GM23338 (cell line): ENCODE measurements around the gene LRRC25. TPM values are rescaled to one million over a fixed set of nuclear protein-coding genes. Genes with fewer than 3 reads are reported as not detected.
A peak's percentile ranks its signal among the peaks of the same experiment; 100 is the strongest.

Source experiments
- ATAC-seq: fragments of 200-7000 bp; cut with Tn5 transposase; 3 replicates; pipeline ENCODE4 v1.9.1; 2020
- DNase-seq: peaks from one replicate; pipeline ENCODE4 v3.0.0-alpha.2; 2015; ENCODE audit warnings: low spot score
- H2AFZ ChIP-seq: fragments of 200-600 bp; sonication (generic); 2 replicates; pipeline ENCODE4 v1.8.0; 2016; ENCODE audit warnings: antibody characterized with exemption, mild to moderate bottlenecking, moderate library complexity
- H3F3A ChIP-seq: fragments of 200-600 bp; sonication (generic); replicated peaks from 2 replicates; pipeline ENCODE4 v1.8.0; 2017; ENCODE audit warnings: antibody characterized with exemption, mixed run types, low read depth
- H3K27ac ChIP-seq: fragments of 200-600 bp; sonication (generic); 2 replicates; pipeline ENCODE4 v1.6.1; 2016; ENCODE audit warnings: low read depth
- H3K27me3 ChIP-seq: fragments of 200-600 bp; sonication (generic); 2 replicates; pipeline ENCODE4 v1.8.0; 2016; ENCODE audit warnings: mild to moderate bottlenecking, mixed run types, moderate library complexity; ENCODE audit not compliant: insufficient read depth
- H3K36me3 ChIP-seq: fragments of 200-600 bp; sonication (generic); 2 replicates; pipeline ENCODE4 v1.8.0; 2016; ENCODE audit warnings: mild to moderate bottlenecking; ENCODE audit not compliant: insufficient read depth
- H3K4me1 ChIP-seq: fragments of 200-600 bp; sonication (generic); 2 replicates; pipeline ENCODE4 v1.8.0; 2016; ENCODE audit warnings: mild to moderate bottlenecking, moderate library complexity; ENCODE audit not compliant: insufficient read depth
- H3K4me2 ChIP-seq: fragments of 200-600 bp; sonication (generic); 2 replicates; pipeline ENCODE4 v1.7.1; 2017; ENCODE audit warnings: mixed run types
- H3K4me3 ChIP-seq: fragments of 200-600 bp; sonication (generic); 2 replicates; pipeline ENCODE4 v1.6.1; 2016; ENCODE audit warnings: mixed run types
- H3K79me2 ChIP-seq: fragments of 200-600 bp; sonication (generic); replicated peaks from 2 replicates; pipeline ENCODE4 v1.8.0; 2017; ENCODE audit warnings: mild to moderate bottlenecking; ENCODE audit not compliant: insufficient read depth
- H3K9me2 ChIP-seq: fragments of 200-600 bp; sonication (generic); 2 replicates; pipeline ENCODE4 v1.8.0; 2017; ENCODE audit not compliant: insufficient read depth
- H4K20me1 ChIP-seq: fragments of 200-600 bp; sonication (generic); replicated peaks from 2 replicates; pipeline ENCODE4 v1.8.0; 2017; ENCODE audit warnings: mild to moderate bottlenecking; ENCODE audit not compliant: insufficient read depth
- H3K27ac Mint-ChIP-seq: 2 replicates; pipeline ENCODE4 v1.8.0; 2020; ENCODE audit warnings: inconsistent platforms, mild to moderate bottlenecking, moderate library complexity, mixed read lengths
- H3K27me3 Mint-ChIP-seq: 3 replicates; pipeline ENCODE4 v1.8.0; 2022; ENCODE audit warnings: low read depth, mild to moderate bottlenecking, moderate library complexity, mixed read lengths, inconsistent platforms; ENCODE audit not compliant: insufficient read depth, poor library complexity
- H3K36me3 Mint-ChIP-seq: 3 replicates; pipeline ENCODE4 v1.8.0; 2021; ENCODE audit warnings: low read depth, mild to moderate bottlenecking, inconsistent platforms, moderate library complexity, mixed read lengths
- H3K4me1 Mint-ChIP-seq: 3 replicates; pipeline ENCODE4 v1.8.0; 2020; ENCODE audit warnings: mild to moderate bottlenecking, inconsistent platforms, mixed read lengths
- H3K4me3 Mint-ChIP-seq: 3 replicates; pipeline ENCODE4 v1.8.0; 2021; ENCODE audit warnings: moderate library complexity, mild to moderate bottlenecking, inconsistent platforms, mixed read lengths
- H3K9me3 Mint-ChIP-seq: 3 replicates; pipeline ENCODE4 v1.8.0; 2020; ENCODE audit warnings: moderate library complexity, mild to moderate bottlenecking, inconsistent platforms, mixed read lengths
- CREB1 ChIP-seq: fragments of 250-450 bp; sonication (Bioruptor Pico); IDR thresholded peaks from 2 replicates; pipeline ENCODE4 v1.5.0; 2020; ENCODE audit warnings: low read depth, mild to moderate bottlenecking, moderate library complexity
- ETS1 ChIP-seq: IDR thresholded peaks from 2 replicates; pipeline ENCODE4 v1.6.1; 2016; ENCODE audit warnings: antibody characterized with exemption
- EZH2 ChIP-seq: fragments of 200-600 bp; sonication (generic); IDR thresholded peaks from one replicate; pipeline ENCODE4 v1.8.0; 2017; ENCODE audit warnings: antibody characterized with exemption, mild to moderate bottlenecking, low read depth; ENCODE audit not compliant: unreplicated experiment
- EZH2phosphoT487 ChIP-seq: fragments of 200-600 bp; sonication (generic); IDR thresholded peaks from one replicate; pipeline ENCODE4 v1.8.1; 2018; ENCODE audit warnings: antibody characterized with exemption; ENCODE audit not compliant: unreplicated experiment
- NANOG ChIP-seq: IDR thresholded peaks from 2 replicates; pipeline ENCODE4 v1.6.1; 2016; ENCODE audit warnings: antibody characterized with exemption, borderline replicate concordance
- STAT1 ChIP-seq: IDR thresholded peaks from one replicate; pipeline ENCODE4 v1.6.1; 2016; ENCODE audit warnings: antibody characterized with exemption; ENCODE audit not compliant: unreplicated experiment
- ZNF114 ChIP-seq: fragments of 250-450 bp; sonication (Bioruptor Pico); IDR thresholded peaks from 2 replicates; pipeline ENCODE4 v1.5.0; 2020; ENCODE audit warnings: mild to moderate bottlenecking, moderate library complexity
- polyA plus RNA-seq: library from polyadenylated mRNA; unstranded; fragments of >200 nt; fragmentation: Nextera tagmentation; extraction: Ambion mirVana; gene quantifications from 2 replicates; pipeline ENCODE4 v1.2.1, GENCODE V29; 2016
- total RNA-seq: library from RNA; depleted of rRNA; stranded (reverse); fragments of >200 nt; shearing (Covaris generic); gene quantifications from 2 replicates; pipeline ENCODE4 v1.2.3, GENCODE V29; 2014
- TF ChIP-seq, protein P1 (sequence below), 2 experiments: fragments of 200-600 bp in 1 of 2; sonication (generic) in 1 of 2; conservative IDR thresholded peaks; 2 replicates each; pipeline versions ENCODE4 v1.5.1 to v1.6.1; 2016 to 2017; ENCODE audit warnings: antibody characterized with exemption in 2 of 2, low read depth in 2 of 2, mild to moderate bottlenecking in 2 of 2, moderate library complexity in 1 of 2
- TF ChIP-seq, protein P2 (sequence below): fragments of 250-450 bp; sonication (Bioruptor Pico); IDR thresholded peaks from 2 replicates; pipeline ENCODE4 v1.5.0; 2020; ENCODE audit warnings: mild to moderate bottlenecking, moderate library complexity

The LRRC25 gene
- total and polyA plus RNA-seq, 2 experiments from 2014 or later, result 0.17 to 0.24 TPM

DNA sequence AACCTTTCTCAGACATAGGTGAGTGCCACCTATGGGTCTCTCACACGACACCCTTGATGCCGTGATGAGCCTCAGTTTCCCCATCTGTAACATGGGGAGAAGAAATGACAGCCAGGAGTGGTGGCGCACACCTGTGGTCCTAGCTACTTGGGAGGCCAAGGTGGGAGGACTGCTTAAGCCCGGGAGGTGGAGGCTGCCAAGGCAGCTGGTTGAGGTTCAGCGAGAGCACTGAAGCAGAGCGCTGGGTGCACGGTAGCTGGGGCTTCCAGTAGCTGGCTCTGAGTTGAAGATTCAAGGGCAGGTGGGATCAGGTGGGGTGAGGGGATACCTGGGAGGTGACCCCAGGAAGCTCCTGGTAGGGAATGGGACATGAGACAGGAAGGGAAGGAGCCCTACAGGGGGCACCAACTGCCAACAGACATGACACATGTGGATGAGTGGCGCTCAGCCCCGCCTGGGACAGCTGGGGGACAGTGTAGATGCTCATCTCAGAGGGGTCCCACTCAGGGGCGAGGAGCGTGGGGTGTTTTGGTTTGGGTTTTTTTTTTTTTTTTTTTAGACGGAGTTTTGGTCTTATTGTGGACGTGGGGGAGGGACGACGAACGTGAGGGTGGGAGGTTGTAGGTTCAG lies 15.3 kb upstream of the LRRC25 start:
- Histone ChIP-seq H3K36me3 (no peaks in the 10 kb centered on the region), H3K27me3 (peaks cover 6% of the 10 kb centered on the region), H3K79me2 (no peaks in the 10 kb centered on the region), H3K4me1 (peaks cover 8% of the 10 kb centered on the region), H2AFZ (no peak overlapping the region), H3K4me3 (no peak overlapping the region), H3F3A (peaks cover 13% of the 10 kb centered on the region), H3K27ac (no peak overlapping the region), H4K20me1 (no peaks in the 10 kb centered on the region), H3K9me2 (no peaks in the 10 kb centered on the region), H3K4me2 (no peak overlapping the region)
- H3K27me3 Mint-ChIP-seq, result peaks cover 28% of the 10 kb centered on the region
- DNase-seq, result peak; percentile 30
- H3K27ac Mint-ChIP-seq, result no peak overlapping the region
- no peaks in the 10 kb centered on the region for H3K36me3 Mint-ChIP-seq
- no peaks in the 10 kb centered on the region for H3K9me3 Mint-ChIP-seq
- TF ChIP-seq CREB1 (no peak), EZH2 (no peak), ZNF114 (CRISPR knock-in tag) (no peak), STAT1 (no peak), ETS1 (no peak), EZH2phosphoT487 (no peak)
- TF ChIP-seq, protein P1, sequence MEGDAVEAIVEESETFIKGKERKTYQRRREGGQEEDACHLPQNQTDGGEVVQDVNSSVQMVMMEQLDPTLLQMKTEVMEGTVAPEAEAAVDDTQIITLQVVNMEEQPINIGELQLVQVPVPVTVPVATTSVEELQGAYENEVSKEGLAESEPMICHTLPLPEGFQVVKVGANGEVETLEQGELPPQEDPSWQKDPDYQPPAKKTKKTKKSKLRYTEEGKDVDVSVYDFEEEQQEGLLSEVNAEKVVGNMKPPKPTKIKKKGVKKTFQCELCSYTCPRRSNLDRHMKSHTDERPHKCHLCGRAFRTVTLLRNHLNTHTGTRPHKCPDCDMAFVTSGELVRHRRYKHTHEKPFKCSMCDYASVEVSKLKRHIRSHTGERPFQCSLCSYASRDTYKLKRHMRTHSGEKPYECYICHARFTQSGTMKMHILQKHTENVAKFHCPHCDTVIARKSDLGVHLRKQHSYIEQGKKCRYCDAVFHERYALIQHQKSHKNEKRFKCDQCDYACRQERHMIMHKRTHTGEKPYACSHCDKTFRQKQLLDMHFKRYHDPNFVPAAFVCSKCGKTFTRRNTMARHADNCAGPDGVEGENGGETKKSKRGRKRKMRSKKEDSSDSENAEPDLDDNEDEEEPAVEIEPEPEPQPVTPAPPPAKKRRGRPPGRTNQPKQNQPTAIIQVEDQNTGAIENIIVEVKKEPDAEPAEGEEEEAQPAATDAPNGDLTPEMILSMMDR (conservative IDR thresholded peaks at IDR 0.05; ENCODE audit: low read depth in 2 of 2), result peak; percentile 5 to 38; a peak in 2 of 4 replicates
- ATAC-seq, result no peak
- H3K4me3 Mint-ChIP-seq, result no peak overlapping the region
- peaks cover 27% of the 10 kb centered on the region for H3K4me1 Mint-ChIP-seq

DNA sequence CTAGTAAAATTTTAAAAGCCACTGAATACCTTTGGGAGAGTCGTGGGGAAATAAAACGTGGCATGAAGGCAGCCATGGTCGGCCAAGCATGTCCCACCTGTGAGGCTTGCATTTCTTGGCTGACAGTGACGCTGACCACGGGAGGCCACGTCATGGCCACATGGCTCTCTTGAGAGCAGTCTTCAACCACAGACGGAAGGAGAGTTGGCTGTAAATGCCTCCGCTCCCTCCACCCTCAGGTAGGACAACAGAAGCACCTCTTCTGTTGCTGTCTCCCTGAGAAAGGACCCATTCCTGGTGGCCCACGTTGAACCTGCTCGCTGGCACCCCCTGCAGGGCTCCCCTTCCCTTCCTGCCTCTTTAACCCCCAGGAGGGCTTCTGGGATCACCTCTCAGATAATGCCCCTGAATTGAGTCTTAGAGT lies 10.6 kb upstream of the LRRC25 start:
- no peaks in the 10 kb centered on the region for H3K27me3 ChIP-seq
- ATAC-seq, result peak; percentile 71
- peak overlapping the region; percentile 40; the same call in 1 of the 2 replicates for H2AFZ ChIP-seq
- H3K36me3 Mint-ChIP-seq, result no peaks in the 10 kb centered on the region
- H3K4me2 ChIP-seq, result no peak overlapping the region
- H3K4me1 Mint-ChIP-seq, result peaks cover 6% of the 10 kb centered on the region
- TF ChIP-seq STAT1 (no peak), CREB1 (no peak), EZH2 (no peak), EZH2phosphoT487 (no peak), NANOG (no peak)
- TF ChIP-seq, protein P1 (conservative IDR thresholded peaks at IDR 0.05; ENCODE audit: low read depth in 2 of 2), result peak; percentile 77 to 83
- TF ChIP-seq, protein P2, sequence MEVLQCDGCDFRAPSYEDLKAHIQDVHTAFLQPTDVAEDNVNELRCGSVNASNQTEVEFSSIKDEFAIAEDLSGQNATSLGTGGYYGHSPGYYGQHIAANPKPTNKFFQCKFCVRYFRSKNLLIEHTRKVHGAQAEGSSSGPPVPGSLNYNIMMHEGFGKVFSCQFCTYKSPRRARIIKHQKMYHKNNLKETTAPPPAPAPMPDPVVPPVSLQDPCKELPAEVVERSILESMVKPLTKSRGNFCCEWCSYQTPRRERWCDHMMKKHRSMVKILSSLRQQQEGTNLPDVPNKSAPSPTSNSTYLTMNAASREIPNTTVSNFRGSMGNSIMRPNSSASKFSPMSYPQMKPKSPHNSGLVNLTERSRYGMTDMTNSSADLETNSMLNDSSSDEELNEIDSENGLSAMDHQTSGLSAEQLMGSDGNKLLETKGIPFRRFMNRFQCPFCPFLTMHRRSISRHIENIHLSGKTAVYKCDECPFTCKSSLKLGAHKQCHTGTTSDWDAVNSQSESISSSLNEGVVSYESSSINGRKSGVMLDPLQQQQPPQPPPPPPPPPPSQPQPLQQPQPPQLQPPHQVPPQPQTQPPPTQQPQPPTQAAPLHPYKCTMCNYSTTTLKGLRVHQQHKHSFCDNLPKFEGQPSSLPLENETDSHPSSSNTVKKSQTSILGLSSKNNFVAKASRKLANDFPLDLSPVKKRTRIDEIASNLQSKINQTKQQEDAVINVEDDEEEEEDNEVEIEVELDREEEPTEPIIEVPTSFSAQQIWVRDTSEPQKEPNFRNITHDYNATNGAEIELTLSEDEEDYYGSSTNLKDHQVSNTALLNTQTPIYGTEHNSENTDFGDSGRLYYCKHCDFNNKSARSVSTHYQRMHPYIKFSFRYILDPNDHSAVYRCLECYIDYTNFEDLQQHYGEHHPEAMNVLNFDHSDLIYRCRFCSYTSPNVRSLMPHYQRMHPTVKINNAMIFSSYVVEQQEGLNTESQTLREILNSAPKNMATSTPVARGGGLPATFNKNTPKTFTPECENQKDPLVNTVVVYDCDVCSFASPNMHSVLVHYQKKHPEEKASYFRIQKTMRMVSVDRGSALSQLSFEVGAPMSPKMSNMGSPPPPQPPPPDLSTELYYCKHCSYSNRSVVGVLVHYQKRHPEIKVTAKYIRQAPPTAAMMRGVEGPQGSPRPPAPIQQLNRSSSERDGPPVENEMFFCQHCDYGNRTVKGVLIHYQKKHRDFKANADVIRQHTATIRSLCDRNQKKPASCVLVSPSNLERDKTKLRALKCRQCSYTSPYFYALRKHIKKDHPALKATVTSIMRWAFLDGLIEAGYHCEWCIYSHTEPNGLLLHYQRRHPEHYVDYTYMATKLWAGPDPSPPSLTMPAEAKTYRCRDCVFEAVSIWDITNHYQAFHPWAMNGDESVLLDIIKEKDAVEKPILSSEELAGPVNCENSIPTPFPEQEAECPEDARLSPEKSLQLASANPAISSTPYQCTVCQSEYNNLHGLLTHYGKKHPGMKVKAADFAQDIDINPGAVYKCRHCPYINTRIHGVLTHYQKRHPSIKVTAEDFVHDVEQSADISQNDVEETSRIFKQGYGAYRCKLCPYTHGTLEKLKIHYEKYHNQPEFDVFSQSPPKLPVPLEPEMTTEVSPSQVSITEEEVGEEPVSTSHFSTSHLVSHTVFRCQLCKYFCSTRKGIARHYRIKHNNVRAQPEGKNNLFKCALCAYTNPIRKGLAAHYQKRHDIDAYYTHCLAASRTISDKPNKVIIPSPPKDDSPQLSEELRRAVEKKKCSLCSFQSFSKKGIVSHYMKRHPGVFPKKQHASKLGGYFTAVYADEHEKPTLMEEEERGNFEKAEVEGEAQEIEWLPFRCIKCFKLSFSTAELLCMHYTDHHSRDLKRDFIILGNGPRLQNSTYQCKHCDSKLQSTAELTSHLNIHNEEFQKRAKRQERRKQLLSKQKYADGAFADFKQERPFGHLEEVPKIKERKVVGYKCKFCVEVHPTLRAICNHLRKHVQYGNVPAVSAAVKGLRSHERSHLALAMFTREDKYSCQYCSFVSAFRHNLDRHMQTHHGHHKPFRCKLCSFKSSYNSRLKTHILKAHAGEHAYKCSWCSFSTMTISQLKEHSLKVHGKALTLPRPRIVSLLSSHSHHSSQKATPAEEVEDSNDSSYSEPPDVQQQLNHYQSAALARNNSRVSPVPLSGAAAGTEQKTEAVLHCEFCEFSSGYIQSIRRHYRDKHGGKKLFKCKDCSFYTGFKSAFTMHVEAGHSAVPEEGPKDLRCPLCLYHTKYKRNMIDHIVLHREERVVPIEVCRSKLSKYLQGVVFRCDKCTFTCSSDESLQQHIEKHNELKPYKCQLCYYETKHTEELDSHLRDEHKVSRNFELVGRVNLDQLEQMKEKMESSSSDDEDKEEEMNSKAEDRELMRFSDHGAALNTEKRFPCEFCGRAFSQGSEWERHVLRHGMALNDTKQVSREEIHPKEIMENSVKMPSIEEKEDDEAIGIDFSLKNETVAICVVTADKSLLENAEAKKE, result no peak
- peaks cover 11% of the 10 kb centered on the region for H3K27me3 Mint-ChIP-seq
- H3F3A ChIP-seq, result no peaks in the 10 kb centered on the region
- no peaks in the 10 kb centered on the region for H3K9me2 ChIP-seq
- H3K4me3 ChIP-seq, result no peak overlapping the region
- no peaks in the 10 kb centered on the region for H3K36me3 ChIP-seq
- no peaks in the 10 kb centered on the region for H3K79me2 ChIP-seq
- H3K4me3 Mint-ChIP-seq, result no peak overlapping the region
- no peaks in the 10 kb centered on the region for H3K4me1 ChIP-seq
- no peak overlapping the region for H3K27ac Mint-ChIP-seq
- no peak overlapping the region for H3K27ac ChIP-seq
- H4K20me1 ChIP-seq, result no peaks in the 10 kb centered on the region
- no peaks in the 10 kb centered on the region for H3K9me3 Mint-ChIP-seq
- DNase-seq, result peak; percentile 81
